Mucosa of gallbladder (tissue), 1 donor: Measurements from ENCODE around the gene BICC1. TPM values are rescaled to one million over a fixed set of nuclear protein-coding genes. Genes with fewer than 3 reads are reported as not detected.

Experiments used
- DNase-seq: peaks from one replicate; pipeline ENCODE4 v3.0.0-alpha.2; 2020; ENCODE audit warnings: low spot score
- total RNA-seq: library from RNA; stranded (reverse); gene quantifications from one replicate; pipeline ENCODE4 v1.2.1, GENCODE V29; 2021
- donor health status: DM: no; HTN: no; CAD: no.

The BICC1 gene
- total RNA-seq, 1 donor from 2014 or later = 5.1 TPM

- no peak for DNase-seq
These were observed 95.7 kb downstream of the BICC1 start for GRCh38 chr10:58608351-58608750.

DNA sequence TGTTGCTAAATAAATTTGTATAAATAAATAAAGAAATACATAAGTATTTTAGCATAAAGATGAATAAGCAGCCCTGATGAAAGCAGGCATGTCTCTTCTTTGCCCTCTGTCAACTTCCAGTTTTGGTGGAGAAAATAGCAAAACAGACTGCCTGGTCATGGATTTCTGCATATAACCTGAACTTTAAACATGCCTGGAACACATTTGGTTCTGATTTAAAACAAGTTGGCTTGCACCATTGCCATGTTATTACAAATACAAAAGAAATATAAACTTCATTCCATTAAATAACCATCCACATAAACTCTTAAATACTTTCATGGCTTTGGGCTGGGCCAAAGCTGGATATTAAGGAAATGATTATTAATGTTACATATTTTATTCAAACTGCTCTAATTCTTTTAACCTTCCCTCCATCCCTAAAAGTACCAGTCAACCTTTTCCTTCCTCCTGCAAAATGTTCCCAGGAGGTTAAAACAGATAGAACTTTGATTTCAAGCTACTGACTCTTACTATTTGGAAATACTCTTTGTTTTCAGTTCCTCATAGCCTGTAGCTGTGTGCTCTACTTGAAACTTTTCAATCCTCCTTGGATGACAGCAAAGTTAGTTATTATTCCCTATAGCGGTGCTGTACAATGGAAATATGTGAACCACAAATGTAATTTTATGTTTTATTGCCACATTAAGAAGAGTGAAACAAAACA is 96.3 kb downstream of the BICC1 start:
- DNase-seq = no peak

DNA sequence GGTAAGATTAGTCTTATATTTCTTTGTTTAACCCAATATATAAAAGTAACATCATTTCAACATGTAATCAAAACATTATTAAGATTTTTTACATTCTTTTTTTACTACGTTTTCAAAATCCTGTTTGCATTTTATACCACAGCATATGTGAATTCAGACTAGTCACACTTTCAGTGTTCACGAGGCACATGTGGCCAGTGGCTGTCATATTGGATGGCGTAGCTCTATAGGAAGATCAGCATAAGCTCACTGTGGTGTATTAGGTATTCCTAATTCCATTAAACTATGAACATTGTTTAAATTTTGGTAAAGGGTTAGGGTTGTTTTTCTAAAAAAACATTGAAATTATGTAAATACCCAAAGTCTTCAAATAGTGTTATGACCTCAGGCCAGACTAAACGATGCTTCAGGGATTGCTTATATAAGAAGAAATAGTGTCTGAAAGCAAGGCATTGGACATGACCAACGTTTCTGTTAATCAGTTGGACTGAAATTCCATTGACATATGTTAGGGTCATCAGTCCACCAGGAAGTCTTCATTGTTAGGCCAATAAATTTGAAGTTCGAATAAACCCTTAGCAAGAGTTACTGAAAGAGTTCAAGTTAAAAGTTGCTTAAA is 97.0 kb downstream of the BICC1 start:
- DNase-seq = no peak

DNA sequence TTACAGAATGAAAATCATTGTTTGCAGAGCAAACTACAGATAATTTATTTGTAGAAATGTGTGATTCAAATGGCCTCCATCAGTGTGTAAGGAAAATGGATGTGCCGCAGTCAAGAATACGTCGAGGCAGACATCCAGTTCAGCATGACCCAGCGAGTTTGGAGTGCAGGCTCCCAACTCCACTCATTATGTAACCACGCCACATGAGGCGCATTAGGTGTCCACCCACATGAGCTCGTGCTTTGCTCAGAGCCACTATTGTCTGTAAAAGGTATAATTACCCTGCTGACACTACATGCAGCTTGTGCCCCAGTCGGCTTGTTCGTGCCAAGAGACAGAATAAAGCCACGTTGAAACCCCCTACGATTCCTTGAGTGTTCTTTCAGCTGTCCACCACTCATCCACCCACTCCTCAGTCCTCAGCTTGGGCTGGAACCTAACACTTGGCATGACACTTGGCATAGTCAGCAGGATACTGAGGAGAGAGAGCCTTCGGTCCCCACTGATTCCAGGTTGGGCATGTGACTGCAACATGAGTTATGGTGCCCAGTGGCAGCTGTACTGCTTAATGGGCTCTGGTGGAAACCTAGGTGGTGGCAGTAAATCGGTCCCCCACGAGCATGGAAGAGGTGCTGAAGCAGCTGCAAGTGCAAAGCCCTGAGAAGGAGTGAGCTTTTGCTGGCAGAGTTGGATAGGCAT is 102.7 kb downstream of the BICC1 start:
- no peak for DNase-seq

DNA sequence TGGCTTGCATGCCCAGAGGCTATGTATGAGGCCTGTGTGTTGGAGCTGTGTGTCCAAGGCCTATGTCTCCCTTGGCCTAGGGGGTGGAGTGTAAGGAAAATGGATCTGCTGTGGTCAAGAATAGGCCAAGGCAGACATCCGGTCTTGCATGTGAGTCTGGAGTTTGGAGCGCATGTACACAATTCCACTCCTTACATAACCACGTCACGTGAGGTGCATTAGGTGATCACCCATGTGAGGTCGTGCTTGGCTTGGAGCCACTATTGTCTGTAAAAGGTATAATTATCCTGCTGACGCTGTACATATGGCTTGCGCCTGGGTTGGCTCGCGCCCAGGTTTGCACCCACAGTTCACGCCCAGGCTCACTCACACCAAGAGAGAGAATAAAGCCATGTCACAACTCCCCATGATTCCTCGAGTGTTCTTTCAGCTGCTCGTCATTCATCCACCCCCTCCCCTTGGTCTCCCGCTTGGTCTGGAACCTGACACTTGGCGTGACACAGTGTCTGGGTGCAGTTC is 105.5 kb downstream of the BICC1 start:
- DNase-seq = no peak

GRCh38 chr10:58621379-58622077 is 108.9 kb downstream of the BICC1 start:
- DNase-seq = no peak

GRCh38 chr10:58622246-58622645 is 109.6 kb downstream of the BICC1 start:
- no peak for DNase-seq

DNA sequence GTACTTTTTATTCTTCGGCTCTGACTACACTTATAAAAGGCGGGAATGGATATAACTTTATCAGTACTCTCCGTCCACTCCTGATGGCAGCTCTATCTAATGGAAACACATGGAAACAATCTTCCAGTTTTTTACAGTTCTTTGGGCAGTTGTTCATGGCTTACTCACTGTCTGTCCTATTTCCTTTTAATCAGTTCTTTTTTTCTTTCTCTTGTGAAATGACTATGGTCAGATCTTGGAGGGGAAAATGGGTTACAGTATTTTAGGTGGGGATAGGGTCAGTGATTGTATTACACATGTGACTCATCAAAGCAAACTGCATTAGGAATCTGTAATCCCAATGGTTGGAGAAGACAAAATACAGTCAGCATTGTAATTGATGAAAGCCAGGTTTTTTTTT is 112.4 kb downstream of the BICC1 start:
- DNase-seq = no peak

DNA sequence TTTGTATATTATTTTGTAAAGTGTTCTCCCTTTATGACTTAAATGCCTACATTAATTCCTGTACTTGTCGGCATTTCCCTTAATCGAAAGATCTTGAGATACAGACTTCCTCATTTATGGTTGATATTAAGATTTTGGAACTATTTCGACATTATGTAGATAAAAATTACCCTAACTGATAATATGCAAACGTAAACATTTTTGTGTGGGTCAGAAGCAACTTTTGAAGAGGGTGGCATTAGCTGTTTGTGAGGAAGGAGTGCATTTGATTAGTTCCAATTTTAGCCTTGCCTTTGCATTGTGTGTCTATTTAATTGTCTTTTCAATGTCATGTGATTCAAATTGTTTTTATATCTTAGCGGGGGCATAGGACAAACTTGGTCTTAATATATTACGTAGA is 114.7 kb downstream of the BICC1 start:
- DNase-seq = no peak

- no peak for DNase-seq
These were observed 119.0 kb downstream of the BICC1 start for GRCh38 chr10:58631715-58632114.

- no peak for DNase-seq
These were observed 119.5 kb downstream of the BICC1 start for GRCh38 chr10:58632216-58632615.

DNA sequence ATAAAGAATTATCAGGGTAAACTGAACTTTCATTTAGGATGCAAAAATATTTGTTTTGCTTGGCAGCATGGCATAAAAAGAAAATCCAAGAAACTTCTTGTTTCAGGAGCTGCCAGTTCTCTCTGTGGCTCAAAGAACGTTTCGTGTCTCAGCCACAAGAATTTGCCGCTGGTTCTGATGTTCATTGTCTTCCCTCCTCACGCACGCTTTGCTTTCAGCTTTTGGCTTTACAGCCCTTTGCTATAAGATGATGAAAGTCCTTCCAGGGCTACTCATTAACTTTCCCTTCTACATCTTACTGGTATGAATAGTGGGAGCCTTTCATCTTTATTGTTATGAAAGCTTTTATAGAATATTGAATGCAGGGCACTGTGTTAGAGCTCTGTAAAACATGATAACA is 124.7 kb downstream of the BICC1 start:
- no peak for DNase-seq

DNA sequence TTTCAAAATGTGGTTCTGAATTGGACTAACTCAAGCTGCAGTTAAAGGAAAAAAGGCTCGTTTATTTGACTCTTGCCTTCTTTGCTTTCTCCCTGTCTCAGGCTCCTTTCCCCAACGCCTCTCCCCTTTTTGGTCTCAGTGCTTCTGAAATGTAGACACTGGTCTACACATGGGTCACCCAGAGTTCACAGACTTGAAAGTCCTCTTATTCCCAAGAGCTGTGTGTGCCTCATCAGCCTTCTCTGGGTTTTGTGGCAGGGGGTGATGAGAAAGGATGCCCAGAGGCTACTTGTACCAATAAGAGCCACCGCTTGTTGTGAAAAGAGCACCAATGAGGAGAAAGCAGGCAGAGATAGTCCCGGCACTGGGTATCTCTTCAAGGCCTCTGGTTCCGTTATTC is 125.7 kb downstream of the BICC1 start:
- DNase-seq = no peak

- DNase-seq = no peak
These were observed 128.4 kb downstream of the BICC1 start for GRCh38 chr10:58641095-58641531.

DNA sequence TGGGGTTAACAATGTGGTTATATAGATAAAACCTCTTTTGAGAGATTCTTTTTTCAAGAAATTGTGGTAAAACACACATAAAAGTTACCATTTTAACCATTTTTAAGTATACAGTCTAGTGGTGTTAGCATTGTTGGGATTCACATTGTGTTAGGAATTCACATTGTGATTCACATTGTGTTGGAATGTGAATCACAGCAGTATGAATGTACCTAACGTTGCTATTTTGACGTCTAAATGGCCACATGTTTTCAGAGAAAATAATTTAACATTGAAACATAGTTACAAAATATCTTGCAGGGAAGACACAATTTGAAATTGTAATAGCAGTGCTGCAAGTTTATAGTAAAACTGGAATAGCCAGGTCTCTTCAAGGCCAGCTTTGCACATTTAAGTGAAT is 129.0 kb downstream of the BICC1 start:
- DNase-seq = no peak

- no peak for DNase-seq
These were observed 129.6 kb downstream of the BICC1 start for GRCh38 chr10:58642283-58642682.

- no peak for DNase-seq
These were observed 130.3 kb downstream of the BICC1 start for GRCh38 chr10:58642916-58643428.

GRCh38 chr10:58644311-58644710 is 131.6 kb downstream of the BICC1 start:
- no peak for DNase-seq

GRCh38 chr10:58645416-58646146 is 132.9 kb downstream of the BICC1 start:
- DNase-seq = no peak

- DNase-seq = no peak
These were observed 134.9 kb downstream of the BICC1 start for GRCh38 chr10:58647376-58648112.

DNA sequence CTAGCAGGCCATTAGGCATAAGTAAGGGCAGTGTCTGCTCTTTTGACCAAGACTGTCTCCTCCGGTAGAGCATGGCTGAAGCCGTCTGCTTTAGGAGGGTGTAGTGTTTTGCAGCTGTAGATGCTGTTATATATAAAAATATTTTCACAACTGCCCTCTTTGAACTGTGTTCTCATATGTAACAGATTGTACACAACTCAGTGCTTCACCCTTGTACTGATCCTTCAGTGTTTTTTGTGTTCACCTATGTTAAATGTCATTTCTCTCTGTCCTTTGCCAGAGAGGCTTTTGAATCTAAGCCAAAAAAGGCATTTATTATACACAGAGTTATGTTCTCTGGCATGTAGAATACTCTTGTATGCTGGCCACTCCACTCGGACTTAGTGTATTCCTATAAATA is 135.5 kb downstream of the BICC1 start:
- no peak for DNase-seq
